ENCODE data around the gene MT3.
"Not testable (repeated sequence)": the region's sequence is repeated elsewhere in the genome, so short reads cannot be mapped to it uniquely, and the experiment has no call there.

MT3 gene

DNA sequence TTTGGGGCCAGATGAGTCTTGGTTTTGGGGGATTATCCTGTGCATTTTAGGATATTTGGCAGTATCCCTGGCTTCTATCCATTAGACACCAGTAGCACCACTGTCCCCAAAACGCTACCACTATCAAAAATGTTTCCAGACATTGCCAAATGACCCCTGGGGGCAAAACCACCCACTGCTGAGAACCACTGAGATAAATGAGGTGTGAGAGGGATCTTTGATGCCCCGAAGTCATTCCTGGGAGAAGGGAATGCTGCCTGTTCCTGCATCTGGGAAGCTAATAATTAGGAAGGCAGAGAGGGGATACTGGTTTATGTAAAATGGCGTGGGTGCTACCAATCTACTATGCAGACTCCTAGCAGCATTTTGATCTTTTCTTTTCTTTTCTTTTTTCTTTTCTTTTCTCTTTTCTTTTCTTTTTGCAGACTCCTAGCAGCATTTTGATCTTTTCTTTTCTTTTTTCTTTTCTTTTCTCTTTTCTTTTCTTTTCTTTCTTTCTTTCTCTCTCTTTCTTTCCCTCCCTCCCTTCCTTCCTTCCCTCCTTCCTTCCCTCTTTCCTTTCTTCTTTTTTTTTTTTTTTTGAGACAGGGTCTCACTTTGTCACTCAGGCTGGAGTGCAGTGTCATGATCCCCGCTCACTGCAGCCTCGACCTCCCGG is 8.8 kb upstream of the MT3 start:
- no peak for DNase-seq

DNA sequence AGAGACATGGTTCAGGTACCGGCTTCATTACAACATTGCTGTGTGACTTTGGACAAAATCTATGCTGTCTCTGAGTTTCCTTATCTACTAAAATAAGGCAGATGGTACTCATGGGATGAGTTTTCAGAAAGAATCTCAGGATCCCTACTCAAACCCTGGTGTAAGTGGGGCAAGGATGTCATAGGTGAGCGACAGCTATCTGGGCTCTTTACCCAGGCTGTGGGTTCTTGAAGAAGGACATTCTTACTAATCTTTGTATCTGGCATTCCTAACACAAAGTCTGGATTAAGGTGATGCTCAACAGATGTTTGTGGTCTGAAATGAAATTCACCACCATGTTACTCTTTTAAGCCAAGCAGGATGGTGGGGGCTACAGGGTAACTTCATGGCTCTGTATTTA is 6.4 kb upstream of the MT3 start:
- not testable (repeated sequence) for DNase-seq

DNA sequence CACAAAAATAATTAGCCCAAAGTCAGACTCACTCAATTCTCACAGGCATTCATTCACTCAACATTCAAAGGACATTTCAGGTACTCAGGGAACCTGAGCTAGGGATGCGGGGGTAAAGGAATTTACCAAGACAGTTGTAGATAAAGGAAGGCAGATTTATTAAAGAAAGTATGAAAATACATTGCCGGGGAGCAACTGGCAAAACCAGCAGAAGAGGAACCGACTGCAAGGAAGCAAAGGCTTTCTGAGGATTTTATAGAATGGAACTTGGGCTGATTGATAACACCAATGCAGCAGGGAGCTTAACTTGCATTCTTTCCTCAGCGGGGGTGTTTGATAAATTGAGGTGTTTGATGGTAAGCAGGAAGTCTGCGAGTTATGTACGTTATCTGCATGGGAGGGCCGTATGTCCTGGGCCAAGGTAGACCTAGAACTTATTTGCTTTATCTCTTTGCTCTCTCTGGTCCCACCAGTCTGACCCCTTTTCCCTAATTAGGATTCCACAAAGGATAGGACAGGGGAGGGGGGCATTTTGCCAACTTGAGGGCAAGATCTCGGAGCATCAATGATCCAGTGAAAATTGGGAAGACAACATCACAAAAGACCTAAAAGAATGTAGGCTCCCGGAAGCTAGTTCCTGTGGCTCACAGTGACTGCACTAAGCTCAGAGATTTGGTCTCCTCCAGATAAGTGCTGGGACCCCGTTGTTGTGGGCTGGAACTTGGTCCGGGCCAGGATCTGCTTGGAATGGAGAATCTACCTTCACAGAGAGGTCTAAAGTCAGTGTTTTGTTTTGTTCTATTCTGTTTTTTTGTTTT is 5.8 kb upstream of the MT3 start:
- DNase-seq = no peak

DNA sequence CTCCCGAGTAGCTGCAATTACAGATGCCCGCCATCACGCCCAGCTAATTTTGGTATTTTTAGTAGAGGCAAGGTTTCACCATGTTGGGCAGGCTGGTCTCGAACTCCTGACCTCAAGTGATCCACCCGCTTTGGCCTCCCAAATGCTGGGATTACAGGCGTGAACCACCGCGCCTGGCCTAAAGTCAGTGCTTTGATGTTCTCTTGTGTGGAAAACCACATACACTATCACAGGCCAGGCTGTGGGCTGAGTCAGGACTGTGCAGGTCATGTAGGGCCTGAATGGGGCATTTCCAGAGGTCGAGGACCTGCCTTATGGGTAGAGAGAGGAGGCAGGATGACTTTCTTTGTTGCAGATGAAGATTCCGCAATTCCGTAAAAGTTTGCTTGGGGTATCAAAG is 5.1 kb upstream of the MT3 start:
- DNase-seq = no peak

DNA sequence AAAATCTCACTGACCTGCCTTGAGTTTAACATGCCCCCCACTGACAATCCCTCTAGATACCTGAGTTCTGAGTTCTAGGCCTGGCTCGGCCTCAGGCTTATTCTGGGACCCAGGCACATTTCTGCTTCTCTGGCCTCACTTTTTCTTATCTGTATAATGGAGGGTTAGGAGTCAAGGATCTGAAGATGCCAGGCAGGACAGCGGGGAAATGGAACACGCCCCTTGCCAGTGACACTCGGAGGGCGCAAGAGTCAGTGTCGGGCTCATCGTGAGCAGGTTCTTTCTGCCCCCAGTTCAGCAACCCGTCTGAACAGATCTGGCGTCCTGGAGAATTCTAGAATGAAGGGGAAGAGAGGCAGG is 567 bp upstream of the MT3 start:
- no peak for DNase-seq

DNA sequence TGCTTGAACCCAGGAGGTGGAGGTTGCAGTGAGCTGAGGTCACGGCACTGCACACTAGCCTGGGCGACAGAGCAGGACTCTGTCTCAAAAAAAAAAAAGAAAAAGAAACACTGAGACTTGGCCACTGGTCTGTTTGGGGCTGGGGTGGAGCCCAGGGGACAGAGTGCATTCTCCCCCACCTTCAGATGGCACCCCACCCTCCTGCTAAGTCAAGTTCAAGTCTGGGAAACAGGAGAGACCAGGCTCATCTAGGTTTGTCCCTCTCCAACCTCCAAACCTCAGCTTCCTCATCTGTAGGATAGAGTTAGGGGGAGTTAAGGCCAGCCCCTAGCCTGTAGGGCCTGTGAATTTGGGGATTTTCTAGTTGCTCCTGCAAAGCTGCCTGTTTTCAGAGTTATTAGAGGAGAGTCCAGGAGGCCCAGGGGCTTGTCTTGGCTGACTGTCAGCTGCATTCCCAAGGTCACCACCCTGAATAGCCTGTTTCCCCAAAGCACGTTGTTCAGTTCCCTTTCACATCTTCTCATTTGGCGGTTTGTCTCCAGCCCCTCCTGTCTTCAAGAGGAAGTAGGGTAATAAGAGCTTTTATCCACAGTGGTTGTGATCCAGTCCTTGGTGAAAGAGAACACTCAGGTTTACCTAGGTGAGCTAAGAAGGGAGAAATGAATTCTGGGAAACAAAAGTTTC is 2.2 kb downstream of the MT3 start:
- no peak for DNase-seq

DNA sequence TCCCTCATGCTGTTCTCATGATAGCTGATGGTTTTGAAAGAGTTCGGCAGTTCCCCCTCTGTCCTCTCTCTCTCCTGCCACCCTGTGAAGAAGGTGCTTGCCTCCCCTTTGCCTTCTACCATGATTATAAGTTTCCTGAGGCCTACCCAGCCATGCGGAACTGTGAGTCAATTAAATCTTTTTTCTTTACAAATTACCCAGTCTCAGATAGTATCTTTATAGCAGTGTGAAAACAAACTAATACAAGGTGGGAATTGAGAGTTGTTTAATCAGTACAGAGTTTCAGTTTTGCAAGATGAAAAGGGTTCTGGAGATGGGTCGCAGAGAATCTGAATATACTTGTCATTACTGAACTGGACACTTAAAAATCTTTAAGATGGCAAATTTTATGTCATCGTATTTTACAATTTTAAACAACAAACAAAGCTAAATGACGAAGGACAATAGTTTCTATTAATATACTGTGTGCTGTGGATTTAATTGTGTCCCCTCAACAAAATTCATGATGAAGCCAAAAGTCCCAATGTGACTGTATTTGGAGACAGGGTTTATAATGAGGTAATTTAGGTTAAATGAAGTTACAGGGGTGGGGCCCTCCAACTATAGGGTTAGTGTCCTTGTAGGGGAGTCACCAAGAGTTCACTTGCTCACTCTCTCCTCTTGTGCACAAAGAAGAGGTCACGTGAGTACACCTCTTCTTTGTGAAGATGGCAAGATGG is 4.4 kb downstream of the MT3 start:
- no peak for DNase-seq

DNA sequence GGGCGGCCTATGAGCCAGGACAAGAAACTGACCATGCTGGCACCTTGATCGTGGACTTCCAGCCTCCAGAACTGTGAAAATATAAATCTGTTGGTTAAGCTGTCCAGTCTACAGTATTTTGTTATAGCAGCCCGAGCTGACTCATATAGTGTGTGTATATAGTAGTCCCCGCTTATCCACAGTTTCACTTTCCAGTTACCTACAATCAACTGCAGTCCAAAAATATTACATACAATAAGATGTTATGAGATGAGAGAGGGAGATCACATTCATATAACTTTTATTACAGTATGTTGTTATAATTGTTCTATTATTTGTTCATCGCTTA is 4.9 kb downstream of the MT3 start:
- no peak for DNase-seq

DNA sequence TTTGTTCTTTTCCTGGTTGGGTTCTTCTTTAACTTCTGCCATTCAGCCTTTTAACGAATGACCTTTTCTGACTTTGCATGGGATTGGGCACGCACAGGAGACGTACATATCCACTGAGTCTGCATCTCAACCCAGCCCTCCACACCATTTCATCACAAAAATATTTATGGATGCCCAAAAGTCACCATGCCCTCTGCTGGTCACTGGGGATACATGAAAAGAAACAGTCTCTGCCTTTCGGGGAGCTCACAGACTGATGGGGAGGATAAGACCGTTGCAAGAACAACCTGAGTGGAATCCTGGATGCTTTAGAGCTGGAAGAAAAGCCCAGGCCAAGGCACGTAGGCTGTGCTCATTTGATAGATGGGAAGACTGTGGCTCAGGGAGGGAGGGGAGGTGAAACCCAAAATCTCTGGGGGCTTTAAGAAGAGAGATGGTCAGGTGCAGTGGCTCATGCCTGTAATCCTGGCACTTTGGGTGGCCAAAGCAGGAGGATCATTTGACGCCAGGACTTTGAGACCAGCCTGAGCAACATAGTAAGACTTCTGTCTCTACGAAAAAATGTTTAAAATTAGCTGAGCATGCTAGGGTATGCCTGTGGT is 11.2 kb downstream of the MT3 start:
- DNase-seq = peak; percentile 28

DNA sequence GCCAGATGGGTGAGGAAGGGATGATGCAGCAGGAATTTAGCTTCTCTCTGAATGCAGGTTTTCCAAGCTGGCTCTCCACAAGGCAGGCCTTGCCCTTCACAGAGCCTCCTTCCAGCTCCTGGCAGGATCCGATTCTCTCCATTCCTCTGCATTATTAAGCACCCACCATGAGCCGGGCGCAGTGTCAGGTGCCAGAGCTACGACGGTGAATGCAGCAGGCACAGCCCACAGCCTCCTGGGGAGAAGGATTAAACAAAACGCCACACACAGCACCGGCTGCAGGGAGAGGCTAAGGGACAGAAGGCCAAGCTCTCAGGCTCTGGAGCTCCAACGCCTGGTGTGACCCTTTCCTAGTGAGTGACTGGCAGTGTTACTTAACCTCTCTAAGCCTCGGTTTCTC is 12.0 kb downstream of the MT3 start:
- DNase-seq = no peak

DNA sequence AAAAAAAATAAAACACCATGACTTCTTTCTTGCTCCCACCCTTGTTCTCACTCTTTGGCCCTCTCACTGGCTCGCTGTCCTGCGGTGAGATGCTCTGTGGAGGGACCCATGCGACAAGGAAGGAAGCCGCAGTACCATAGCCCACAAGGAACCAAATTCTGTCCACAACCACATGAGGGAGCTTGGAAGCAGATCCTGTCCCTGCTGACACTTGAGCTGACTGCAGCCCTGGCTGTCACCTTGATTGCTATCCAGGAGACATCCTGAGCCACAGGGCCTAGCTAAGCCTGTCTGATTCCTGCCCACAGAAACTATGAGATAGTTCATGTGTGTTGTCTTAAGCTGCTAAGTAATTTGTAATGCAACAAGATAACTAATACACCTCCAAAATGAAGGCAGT is 14.3 kb downstream of the MT3 start:
- peak; percentile 41 for DNase-seq

DNA sequence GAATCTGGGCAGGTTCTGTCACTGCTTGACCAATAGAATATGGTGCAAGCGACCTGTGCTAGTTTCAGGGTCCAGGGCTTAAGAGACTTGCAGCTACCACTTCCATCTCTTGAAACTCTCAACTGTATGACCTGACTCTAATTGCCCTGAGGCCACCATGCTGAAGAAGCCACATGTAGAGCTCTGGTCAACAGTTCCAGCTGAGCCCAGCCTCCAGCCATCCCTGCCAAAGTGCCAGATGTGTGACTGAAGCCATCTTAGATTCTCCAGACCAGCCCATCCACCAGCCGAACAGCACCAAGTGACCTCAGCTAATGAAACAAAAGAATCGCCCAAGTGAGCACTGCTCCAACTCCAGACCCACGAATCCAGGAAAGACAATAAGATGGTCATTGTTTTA is 15.6 kb downstream of the MT3 start:
- no peak for DNase-seq

DNA sequence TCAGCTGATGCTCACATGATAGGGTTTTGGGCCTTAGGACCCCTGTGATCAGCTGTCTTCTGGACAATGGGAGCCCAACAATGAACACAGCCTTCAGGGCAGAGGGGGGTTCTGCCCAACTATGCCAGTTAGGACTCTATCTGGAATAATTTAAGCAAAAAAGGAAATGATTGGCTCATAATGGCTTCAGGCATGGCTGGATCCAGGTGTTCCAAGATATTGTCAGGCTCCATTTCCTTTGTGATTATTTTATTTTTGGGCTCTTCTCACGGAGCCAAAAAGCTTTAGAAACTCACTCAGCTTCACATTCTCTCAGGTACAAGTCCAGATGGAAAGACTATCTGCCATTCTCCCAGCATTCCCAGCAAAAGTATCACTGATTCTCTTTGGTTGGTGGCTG is 16.1 kb downstream of the MT3 start:
- DNase-seq = no peak

DNA sequence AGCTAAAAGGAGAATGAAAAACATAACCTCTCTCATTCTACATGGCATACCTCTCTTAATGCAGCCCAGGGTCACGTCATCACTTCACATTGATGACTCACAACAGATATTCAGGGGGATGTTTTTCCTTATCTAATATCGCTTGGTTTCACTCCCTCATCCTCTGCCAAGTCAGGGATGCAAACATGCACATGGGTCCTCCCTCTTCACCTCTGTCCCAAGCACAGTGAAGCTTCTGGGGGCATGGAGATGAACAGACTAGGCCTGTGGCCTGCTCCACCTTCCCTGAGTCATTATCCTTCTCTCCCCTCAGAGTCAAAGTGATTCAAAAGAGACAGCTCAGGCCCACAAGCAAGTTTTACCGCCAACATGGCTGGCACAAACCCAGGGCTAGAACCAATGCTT is 16.7 kb downstream of the MT3 start:
- DNase-seq = no peak

DNA sequence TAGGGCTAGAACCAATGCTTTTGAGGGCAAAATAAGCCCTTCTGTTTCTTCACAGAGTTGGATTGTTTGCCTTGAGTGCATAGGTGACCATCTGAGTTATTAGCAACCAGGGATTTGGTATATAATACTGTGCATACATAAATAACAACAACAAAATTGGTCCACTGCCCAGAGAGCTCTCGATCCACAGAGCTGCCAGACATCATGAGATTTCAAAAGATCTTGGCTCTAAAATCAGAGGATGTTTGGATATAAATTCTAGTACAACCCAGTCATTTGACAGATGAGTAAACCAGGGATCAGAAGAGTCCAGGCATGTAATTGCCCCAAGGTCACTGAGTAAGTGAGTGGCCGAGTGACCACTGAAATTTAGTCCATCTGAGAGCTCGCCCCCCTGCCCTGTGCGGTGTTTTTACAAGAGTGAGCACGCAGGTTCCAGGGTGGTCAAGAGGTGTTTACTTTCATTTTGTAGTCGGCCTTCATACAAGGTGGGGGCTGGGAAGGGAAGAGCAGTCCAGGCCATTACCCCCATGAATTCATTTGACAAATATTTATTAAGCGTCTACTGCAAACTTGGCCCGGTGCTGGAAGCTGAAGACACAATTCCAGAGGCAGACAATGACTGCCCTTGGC is 17.3 kb downstream of the MT3 start:
- DNase-seq = no peak

DNA sequence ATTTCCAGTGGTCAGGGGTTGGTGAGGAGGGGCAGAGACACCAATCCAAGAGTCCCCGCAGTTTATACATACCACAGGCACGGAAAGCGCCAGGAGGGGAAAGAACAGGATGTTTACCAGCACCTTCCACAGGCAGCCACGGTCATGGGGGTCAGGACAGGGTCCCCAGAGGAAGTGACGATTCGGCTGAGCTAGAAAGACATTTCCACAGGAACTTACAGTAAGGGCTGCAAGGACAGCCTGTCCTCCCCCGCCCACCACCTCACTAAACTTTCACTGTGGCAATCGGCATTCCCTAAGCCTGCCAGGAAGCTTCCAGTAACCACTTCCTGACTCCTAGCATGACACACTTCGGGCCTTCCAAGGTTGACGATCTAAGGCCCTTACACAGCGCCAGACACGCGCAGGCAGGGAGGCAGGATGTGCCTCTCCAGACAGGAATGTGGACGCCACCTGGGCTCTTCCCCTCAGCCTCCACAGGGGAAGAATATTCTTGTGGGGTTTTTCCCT is 17.8 kb downstream of the MT3 start:
- DNase-seq = no peak

DNA sequence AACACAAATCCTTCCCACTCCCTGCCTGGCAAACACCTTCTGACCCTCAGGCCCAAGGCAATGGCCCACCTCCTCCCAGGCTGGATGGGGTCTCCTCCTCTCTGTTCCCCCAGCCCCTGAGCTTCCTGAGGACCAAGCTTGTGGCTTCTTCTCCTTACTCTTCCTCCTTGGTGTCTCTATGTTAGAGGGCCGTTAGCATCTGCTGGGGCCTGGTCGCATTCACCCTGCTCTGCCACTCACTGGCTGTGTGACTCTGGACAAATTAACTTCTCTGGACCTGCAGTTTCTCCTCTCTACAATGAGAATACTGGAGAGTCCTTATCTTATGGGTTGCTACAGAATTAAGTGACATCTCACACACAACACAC is 18.3 kb downstream of the MT3 start:
- DNase-seq = no peak

DNA sequence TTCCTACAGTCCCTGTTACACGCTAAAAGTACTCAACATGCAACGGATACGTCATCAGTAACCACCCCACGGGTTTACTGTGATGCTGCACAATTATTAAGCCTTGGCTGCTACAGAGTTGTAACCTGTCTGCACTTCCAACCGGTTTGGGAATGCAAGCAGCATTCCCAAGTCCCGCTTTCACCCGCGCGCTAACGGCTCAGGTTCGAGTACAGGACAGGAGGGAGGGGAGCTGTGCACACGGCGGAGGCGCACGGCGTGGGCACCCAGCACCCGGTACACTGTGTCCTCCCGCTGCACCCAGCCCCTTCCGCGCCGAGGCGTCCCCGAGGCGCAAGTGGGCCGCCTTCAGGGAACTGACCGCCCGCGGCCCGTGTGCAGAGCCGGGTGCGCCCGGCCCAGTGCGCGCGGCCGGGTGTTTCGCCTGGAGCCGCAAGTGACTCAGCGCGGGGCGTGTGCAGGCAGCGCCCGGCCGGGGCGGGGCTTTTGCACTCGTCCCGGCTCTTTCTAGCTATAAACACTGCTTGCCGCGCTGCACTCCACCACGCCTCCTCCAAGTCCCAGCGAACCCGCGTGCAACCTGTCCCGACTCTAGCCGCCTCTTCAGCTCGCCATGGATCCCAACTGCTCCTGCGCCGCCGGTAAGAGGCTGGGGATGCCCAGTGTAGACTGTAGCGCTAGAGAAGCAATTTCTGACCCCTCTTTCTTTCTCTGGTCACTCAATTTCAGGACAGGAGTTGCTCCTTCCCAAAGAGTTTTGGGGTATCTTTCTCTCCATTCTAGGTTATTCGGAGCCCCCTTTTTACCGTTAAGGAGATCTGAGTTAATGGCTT is 18.9 kb downstream of the MT3 start, which contains the start of gene MT2A:
Gene MT2A (plus strand): TSS at position 542 of the 833 bp plus-strand sequence. CDS start 72 bp downstream, at position 614.
- peak; percentile 97 for DNase-seq

DNA sequence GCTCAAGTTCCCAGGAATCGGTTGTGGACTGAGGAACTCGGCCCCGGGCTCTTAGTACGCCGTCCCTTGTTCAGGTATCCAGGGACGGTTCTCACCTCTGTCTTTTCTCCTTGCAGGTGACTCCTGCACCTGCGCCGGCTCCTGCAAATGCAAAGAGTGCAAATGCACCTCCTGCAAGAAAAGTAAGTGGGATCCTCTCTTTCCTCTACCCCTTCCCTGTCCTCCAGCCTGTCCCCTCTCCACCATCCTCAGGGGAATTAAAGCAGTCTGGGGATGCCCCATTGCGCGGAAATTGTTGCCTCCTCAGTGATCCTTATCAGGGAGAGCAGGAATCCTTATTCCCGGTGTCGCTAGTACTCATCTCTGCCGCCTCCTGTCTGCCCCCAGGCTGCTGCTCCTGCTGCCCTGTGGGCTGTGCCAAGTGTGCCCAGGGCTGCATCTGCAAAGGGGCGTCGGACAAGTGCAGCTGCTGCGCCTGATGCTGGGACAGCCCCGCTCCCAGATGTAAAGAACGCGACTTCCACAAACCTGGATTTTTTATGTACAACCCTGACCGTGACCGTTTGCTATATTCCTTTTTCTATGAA is 19.6 kb downstream of the MT3 start:
- DNase-seq = peak; percentile 64

DNA sequence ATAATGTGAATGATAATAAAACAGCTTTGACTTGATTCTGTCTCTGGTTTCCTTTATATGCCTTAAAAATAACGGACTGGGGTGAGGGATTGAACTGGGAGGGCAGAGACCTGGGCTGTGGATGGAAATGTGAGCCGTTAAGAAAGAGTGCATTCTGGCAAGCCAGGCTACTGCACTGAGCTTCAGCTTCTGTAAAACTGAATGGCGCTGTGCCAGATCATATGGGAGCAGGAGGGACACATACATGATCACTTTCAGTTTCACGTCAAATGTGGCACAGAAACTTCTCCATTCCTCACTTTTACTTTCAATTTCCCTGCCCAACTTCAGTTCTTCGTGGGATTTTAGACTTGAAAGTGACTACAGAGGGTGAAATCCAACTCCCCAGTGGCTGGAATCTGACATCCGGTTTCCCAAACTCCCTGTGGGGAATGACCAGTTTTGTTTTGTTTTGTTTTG is 20.2 kb downstream of the MT3 start:
- DNase-seq = peak; percentile 66

DNA sequence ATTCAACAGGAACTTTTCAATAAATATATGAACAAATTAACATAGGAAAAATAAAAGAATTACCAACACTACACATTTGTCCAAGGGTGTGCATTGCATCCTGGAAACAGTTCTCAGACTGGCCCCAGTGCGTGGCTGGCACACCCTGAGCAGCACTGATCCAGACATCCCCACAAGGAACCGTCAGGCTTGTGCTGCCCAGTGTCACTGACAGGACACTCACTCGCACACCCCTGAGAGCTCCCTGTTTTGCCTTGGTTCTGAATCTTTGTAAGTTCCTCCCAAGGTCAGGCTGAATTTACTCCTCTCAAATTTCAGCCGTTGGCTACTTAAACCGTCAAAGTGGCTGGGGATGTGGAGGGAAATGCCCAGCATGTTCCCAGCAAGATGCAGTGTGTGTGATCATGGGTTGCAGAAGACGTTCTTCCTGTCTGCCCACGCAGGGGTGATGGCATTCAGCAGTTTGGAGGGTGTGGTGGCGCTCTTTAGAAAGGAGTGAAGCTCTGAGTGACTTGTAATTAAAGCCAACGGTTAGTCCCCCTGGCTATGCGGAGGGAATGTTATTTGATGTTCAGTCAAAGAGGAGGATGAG is 20.8 kb downstream of the MT3 start:
- DNase-seq = no peak

Measured in NCI-H2171 treated with DMSO at 0.1 percent for 48 hours (cell line).